ENCODE data around the gene SLK.

The SLK gene

GRCh38 chr10:104034401-104035193 is 67.7 kb downstream of the SLK start:
- no peak for DNase-seq

- no peak for DNase-seq
Observed at GRCh38 chr10:104035194-104036068, 68.5 kb downstream of the SLK start.

GRCh38 chr10:104036069-104036384 is 69.1 kb downstream of the SLK start:
- DNase-seq: no peak

- no peak for DNase-seq
Observed at GRCh38 chr10:104036518-104037260, 69.7 kb downstream of the SLK start.

- DNase-seq: no peak
Observed at GRCh38 chr10:104037261-104037951, 70.5 kb downstream of the SLK start.

- DNase-seq: no peak
Observed at GRCh38 chr10:104038537-104038936, 71.6 kb downstream of the SLK start.

GRCh38 chr10:104038958-104039752 is 72.2 kb downstream of the SLK start:
- DNase-seq: no peak

- no peak for DNase-seq
Observed at GRCh38 chr10:104040382-104040781, 73.4 kb downstream of the SLK start.

GRCh38 chr10:104040862-104041789 is 74.2 kb downstream of the SLK start:
- DNase-seq: no peak

- no peak for DNase-seq
Observed at GRCh38 chr10:104041891-104042535, 75.1 kb downstream of the SLK start.

GRCh38 chr10:104043185-104043830 is 76.4 kb downstream of the SLK start:
- no peak for DNase-seq

GRCh38 chr10:104043854-104044253 is 76.9 kb downstream of the SLK start:
- no peak for DNase-seq

- DNase-seq: no peak
Observed at GRCh38 chr10:104045151-104046089, 78.5 kb downstream of the SLK start.

GRCh38 chr10:104046651-104047050 is 79.7 kb downstream of the SLK start:
- DNase-seq: no peak

GRCh38 chr10:104049504-104050250 is 82.7 kb downstream of the SLK start:
- no peak for DNase-seq

- no peak for DNase-seq
Observed at GRCh38 chr10:104052431-104052830, 85.5 kb downstream of the SLK start.

- DNase-seq: no peak
Observed at GRCh38 chr10:104053201-104053600, 86.3 kb downstream of the SLK start.

GRCh38 chr10:104054430-104054829 is 87.5 kb downstream of the SLK start:
- DNase-seq: no peak
